ENCODE results near the gene SPATC1L.

SPATC1L gene

DNA sequence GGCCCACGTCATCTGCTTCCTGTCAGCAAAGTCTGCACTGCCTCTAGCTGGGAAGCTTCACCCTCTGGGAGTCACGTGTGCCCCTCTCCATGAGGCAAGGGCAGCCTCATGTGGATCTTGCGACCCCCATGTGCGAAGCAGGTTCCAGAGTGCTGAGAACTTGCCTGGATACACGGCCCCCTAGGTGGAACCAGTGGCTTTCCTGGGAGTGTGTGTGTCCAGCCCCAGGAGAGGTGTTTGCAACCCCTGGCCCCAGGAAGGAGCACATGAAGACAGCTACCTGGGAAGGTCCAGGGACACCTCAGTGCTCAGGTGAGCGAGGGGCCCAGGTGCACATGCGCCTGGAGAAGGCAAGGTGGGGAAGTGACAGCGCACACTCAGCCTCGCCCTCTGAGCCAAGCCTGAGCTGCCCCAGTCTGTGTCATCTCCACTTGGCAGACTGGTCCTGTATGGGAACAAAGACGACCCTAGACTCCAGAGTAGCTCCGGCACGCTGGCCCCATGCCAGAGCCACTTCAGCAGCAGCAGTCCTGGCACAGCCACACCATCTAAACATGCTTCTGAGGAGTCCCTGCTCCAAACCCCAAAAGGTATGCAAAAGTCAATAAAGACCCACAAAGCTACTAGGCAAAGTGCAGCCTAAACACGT, 35.5 kb upstream of the SPATC1L start:
- TF ChIP-seq FOXP2 (optimal IDR thresholded peaks at IDR 0.05; ENCODE audit: borderline replicate concordance, extremely low read depth, extremely low read length, insufficient read depth) (no peak), SIN3A (IDR thresholded peaks at IDR 0.05; ENCODE audit: borderline replicate concordance, insufficient read depth, low read length) (no peak), TAF1 (IDR thresholded peaks at IDR 0.05; ENCODE audit: borderline replicate concordance, insufficient read depth, low read length) (no peak), POLR2AphosphoS5 (IDR thresholded peaks at IDR 0.05; ENCODE audit: low read depth, low read length) (no peak)
- TF ChIP-seq, protein P1, sequence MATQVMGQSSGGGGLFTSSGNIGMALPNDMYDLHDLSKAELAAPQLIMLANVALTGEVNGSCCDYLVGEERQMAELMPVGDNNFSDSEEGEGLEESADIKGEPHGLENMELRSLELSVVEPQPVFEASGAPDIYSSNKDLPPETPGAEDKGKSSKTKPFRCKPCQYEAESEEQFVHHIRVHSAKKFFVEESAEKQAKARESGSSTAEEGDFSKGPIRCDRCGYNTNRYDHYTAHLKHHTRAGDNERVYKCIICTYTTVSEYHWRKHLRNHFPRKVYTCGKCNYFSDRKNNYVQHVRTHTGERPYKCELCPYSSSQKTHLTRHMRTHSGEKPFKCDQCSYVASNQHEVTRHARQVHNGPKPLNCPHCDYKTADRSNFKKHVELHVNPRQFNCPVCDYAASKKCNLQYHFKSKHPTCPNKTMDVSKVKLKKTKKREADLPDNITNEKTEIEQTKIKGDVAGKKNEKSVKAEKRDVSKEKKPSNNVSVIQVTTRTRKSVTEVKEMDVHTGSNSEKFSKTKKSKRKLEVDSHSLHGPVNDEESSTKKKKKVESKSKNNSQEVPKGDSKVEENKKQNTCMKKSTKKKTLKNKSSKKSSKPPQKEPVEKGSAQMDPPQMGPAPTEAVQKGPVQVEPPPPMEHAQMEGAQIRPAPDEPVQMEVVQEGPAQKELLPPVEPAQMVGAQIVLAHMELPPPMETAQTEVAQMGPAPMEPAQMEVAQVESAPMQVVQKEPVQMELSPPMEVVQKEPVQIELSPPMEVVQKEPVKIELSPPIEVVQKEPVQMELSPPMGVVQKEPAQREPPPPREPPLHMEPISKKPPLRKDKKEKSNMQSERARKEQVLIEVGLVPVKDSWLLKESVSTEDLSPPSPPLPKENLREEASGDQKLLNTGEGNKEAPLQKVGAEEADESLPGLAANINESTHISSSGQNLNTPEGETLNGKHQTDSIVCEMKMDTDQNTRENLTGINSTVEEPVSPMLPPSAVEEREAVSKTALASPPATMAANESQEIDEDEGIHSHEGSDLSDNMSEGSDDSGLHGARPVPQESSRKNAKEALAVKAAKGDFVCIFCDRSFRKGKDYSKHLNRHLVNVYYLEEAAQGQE (IDR thresholded peaks at IDR 0.05; ENCODE audit: insufficient read depth in 1 of 2, low read depth in 2 of 2, low read length in 2 of 2): no peak

DNA sequence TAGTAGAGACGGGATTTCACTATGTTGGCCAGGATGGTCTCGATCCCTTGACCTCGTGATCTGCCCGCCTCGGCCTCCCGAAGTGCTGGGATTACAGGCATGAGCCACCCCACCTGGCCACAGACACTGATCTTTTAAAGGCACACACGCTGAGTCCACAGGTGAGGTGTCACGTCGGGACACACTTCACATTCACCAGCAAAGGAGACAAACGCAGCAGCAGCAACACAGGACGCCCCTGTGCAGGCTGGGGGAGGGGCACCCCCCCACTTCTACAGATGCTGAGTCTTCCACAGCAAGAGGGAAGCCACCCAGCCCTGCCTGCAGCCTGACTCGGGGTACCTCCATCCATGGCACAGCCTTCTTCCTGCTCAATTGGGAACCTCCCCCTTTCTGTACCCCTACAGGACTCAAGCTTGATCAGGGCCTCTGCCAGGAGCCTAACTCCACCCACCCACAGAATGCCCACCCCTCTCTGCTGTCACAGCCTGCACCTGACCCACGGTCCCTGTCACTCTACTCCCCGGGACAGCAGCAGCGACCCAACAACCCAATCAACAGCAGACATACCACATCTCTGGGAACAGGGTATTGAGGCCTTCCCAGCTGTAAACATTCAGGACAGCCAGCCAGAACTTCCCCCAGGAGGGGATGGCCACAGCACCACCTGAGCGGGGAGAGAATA, 34.8 kb upstream of the SPATC1L start:
- TF ChIP-seq SIN3A (IDR thresholded peaks at IDR 0.05; ENCODE audit: borderline replicate concordance, insufficient read depth, low read length) (no peak), TAF1 (IDR thresholded peaks at IDR 0.05; ENCODE audit: borderline replicate concordance, insufficient read depth, low read length) (no peak), FOXP2 (optimal IDR thresholded peaks at IDR 0.05; ENCODE audit: borderline replicate concordance, extremely low read depth, extremely low read length, insufficient read depth) (no peak), POLR2AphosphoS5 (IDR thresholded peaks at IDR 0.05; ENCODE audit: low read depth, low read length) (no peak)
- TF ChIP-seq, protein P1 (IDR thresholded peaks at IDR 0.05; ENCODE audit: insufficient read depth in 1 of 2, low read depth in 2 of 2, low read length in 2 of 2): no peak

DNA sequence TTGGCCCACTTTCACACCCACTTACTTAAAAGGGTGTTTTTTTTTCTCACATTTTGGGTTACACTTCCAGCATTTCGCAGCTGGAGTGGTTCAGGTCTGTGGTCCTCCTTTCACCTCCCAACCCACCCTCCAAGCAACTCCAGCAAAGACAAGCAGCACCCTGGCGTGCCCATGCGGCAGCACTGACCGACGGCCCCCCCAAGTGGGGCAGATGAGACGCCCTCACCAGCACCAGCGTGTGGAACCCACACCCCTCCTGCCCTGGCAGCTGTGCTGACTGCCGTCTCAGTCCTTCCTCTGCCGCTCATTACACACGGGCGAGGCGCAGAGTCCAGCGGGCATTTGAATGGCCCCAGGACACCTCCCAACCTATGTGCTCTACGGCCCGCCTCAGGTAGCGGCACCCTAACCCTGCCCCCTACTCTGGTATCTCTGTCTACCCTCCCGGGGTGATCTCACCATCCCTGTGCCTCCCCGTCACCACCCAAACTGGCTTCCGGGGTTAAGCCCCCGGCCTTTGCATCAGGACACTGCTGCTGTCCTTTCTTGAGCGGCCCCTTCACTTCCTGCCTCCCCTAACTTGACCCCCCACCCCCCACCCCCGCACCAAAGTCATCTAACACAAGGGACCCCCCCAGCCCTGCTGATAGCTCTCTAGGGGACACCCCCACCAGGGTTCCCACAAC, 33.4 kb upstream of the SPATC1L start:
- TF ChIP-seq TAF1 (IDR thresholded peaks at IDR 0.05; ENCODE audit: borderline replicate concordance, insufficient read depth, low read length): no peak

DNA sequence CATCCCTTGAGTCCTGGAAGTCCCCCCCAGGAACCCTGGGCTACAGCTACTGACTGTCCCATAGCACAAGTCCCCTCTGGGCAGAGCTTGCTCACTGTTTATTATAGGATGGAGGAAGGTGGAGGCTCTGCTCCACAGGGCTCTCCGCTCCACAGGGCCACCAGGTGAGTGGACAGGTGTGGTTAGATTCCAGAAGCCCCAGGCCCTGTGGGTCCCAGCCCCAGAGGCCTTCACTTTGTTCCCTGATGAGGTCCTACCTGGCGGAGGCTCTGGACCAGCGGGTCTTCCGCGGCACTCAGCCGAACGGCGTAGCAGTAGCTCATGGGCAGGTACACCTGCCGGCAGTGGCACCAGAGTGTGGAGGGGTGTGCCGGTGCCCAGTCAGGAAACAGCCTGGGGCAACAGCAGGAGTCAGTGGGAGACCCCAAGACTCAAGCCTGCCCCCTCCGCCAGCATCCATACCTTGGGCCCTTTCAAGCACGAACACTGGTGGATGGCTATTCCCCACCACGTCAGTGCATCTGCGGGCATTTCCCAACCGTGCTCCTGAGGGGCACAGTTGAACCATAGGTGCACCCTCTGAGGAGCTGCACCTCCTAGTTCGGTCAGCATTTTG, 32.0 kb upstream of the SPATC1L start:
- TF ChIP-seq POLR2AphosphoS5 (IDR thresholded peaks at IDR 0.05; ENCODE audit: low read depth, low read length) (no peak), SIN3A (IDR thresholded peaks at IDR 0.05; ENCODE audit: borderline replicate concordance, insufficient read depth, low read length) (no peak), TAF1 (IDR thresholded peaks at IDR 0.05; ENCODE audit: borderline replicate concordance, insufficient read depth, low read length) (no peak)

DNA sequence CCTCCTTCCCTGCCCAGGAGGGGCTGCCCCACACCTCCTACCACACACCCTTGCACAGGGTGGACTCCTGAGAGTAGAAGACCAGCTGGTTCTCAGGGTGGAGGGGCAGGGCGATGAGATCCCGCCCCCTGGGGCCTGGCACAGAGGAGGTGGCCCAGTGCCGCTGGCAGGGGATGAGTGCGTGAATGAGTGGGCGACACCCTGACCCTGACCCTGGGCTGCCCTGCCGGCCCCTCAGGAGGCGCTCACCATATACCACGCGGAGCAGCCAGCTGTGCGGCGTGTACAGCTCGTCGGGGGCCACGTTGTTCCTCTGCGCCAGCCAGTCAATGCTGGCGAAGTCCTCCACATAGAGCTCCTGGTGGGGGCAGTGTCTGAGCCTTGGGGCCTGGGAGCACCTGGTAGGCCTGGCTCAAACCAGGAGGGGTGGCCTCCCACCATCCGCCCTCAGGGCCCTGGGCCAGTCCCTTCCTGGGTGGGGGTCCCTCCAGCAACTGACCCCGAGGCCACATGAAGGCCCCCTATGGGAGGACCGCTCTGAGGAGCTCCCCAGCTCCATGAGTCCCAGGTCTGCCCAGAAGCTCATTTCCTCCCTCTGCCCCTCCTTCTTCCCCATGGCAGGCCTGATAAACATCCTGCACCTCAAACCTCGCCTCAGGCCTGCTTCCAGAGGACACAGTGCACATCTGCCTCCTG, 31.3 kb upstream of the SPATC1L start:
- TF ChIP-seq POLR2AphosphoS5 (IDR thresholded peaks at IDR 0.05; ENCODE audit: low read depth, low read length) (no peak), FOXP2 (optimal IDR thresholded peaks at IDR 0.05; ENCODE audit: borderline replicate concordance, extremely low read depth, extremely low read length, insufficient read depth) (no peak)
- TF ChIP-seq, protein P1 (IDR thresholded peaks at IDR 0.05; ENCODE audit: insufficient read depth in 1 of 2, low read depth in 2 of 2, low read length in 2 of 2): no peak
